Loucy (cell line): ENCODE results near the gene FAM72A.
"Not testable (repeated sequence)": the region's sequence is repeated elsewhere in the genome, so short reads cannot be mapped to it uniquely, and the experiment has no call there.

Source experiments
- H2AFZ ChIP-seq: fragments of 200-600 bp; sonication (generic); 2 replicates; pipeline ENCODE4 v1.6.0; 2016; ENCODE audit warnings: antibody characterized with exemption, mild to moderate bottlenecking, low read length, moderate library complexity
- H3F3A ChIP-seq: fragments of 200-600 bp; 2 replicates; pipeline ENCODE4 v1.6.0; 2016; ENCODE audit warnings: antibody characterized with exemption, low read depth, mild to moderate bottlenecking
- H3K27me3 ChIP-seq: fragments of 200-600 bp; sonication (generic); 2 replicates; pipeline ENCODE4 v1.6.1; 2014; ENCODE audit warnings: low read length, mild to moderate bottlenecking; ENCODE audit not compliant: insufficient read depth, poor library complexity, severe bottlenecking
- H3K36me3 ChIP-seq: fragments of 200-600 bp; sonication (generic); 2 replicates; pipeline ENCODE4 v1.6.1; 2016; ENCODE audit warnings: low read length; ENCODE audit not compliant: insufficient read depth
- H3K4me1 ChIP-seq: fragments of 200-600 bp; sonication (generic); 2 replicates; pipeline ENCODE4 v1.5.1; 2014; ENCODE audit warnings: low read length, mild to moderate bottlenecking; ENCODE audit not compliant: insufficient read depth, poor library complexity, severe bottlenecking
- H3K4me2 ChIP-seq: fragments of 200-600 bp; sonication (generic); 2 replicates; pipeline ENCODE4 v1.6.0; 2014; ENCODE audit warnings: antibody characterized with exemption, low read length, low read depth, mild to moderate bottlenecking; ENCODE audit not compliant: poor library complexity, severe bottlenecking
- H3K4me3 ChIP-seq: fragments of 200-600 bp; sonication (generic); 2 replicates; pipeline ENCODE4 v1.5.1; 2014; ENCODE audit warnings: low read length, mild to moderate bottlenecking, mixed read lengths; ENCODE audit not compliant: poor library complexity, severe bottlenecking
- H3K79me2 ChIP-seq: fragments of 200-600 bp; sonication (generic); 2 replicates; pipeline ENCODE4 v1.6.1; 2014; ENCODE audit warnings: low read length; ENCODE audit not compliant: insufficient read depth
- H3K9ac ChIP-seq: fragments of 200-600 bp; sonication (generic); 2 replicates; pipeline ENCODE4 v1.6.0; 2014; ENCODE audit warnings: mild to moderate bottlenecking, low read depth, low read length, moderate library complexity; ENCODE audit not compliant: poor library complexity, severe bottlenecking
- H3K9me2 ChIP-seq: fragments of 200-600 bp; sonication (generic); replicated peaks from 2 replicates; pipeline ENCODE4 v1.6.1; 2016; ENCODE audit warnings: low read depth, low read length, mixed read lengths
- H3K9me3 ChIP-seq: fragments of 200-600 bp; sonication (generic); 2 replicates; pipeline ENCODE4 v1.6.1; 2014; ENCODE audit warnings: mild to moderate bottlenecking, antibody characterized with exemption, low read length, low read depth; ENCODE audit not compliant: insufficient read depth
- H4K20me1 ChIP-seq: fragments of 200-600 bp; sonication (generic); 2 replicates; pipeline ENCODE4 v1.6.0; 2014; ENCODE audit warnings: antibody characterized with exemption, low read length, mild to moderate bottlenecking; ENCODE audit not compliant: insufficient read depth, poor library complexity, severe bottlenecking
- TF ChIP-seq, protein P1 (sequence below): fragments of 200-600 bp; sonication (generic); conservative IDR thresholded peaks from 2 replicates; pipeline ENCODE4 v1.5.1; 2014; ENCODE audit warnings: mild to moderate bottlenecking, antibody characterized with exemption, low read length

FAM72A gene

DNA sequence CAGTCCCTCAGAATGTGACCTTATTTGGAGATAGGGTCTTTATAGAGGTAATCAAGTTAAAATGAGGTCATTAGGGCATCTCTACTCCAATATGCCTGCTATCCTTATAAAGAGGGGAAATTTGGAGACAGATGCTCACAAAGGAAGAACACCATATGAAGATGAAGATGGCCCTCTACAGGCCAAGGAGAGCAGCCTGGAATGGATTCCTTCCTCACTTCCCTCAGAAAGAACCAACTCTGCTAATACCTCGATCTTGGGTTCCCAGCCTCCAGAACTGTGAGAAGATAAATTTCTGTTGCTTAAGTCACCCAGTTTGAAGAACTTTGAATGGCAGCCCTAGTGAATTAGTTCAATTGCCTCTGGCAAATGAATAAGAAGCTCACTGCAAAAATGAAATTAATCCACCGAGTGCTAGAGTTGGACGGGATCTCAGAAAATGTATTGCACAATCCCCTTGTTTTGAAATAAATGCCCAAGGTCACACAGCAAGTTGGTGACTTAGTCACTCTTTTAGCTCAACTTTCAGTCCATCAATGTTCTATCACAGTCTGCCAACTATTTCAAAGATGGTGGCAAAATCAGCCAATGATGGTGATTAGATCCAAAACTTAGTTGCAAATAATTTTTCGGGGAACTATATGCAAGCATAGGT, 27.1 kb downstream of the FAM72A start:
- not testable (repeated sequence) for H3K4me2 ChIP-seq, H2AFZ ChIP-seq, H3K9ac ChIP-seq, H3K36me3 ChIP-seq, H4K20me1 ChIP-seq, H3K79me2 ChIP-seq, H3F3A ChIP-seq, H3K4me1 ChIP-seq, H3K27me3 ChIP-seq, H3K4me3 ChIP-seq, H3K9me3 ChIP-seq, H3K9me2 ChIP-seq
- TF ChIP-seq, protein P1, sequence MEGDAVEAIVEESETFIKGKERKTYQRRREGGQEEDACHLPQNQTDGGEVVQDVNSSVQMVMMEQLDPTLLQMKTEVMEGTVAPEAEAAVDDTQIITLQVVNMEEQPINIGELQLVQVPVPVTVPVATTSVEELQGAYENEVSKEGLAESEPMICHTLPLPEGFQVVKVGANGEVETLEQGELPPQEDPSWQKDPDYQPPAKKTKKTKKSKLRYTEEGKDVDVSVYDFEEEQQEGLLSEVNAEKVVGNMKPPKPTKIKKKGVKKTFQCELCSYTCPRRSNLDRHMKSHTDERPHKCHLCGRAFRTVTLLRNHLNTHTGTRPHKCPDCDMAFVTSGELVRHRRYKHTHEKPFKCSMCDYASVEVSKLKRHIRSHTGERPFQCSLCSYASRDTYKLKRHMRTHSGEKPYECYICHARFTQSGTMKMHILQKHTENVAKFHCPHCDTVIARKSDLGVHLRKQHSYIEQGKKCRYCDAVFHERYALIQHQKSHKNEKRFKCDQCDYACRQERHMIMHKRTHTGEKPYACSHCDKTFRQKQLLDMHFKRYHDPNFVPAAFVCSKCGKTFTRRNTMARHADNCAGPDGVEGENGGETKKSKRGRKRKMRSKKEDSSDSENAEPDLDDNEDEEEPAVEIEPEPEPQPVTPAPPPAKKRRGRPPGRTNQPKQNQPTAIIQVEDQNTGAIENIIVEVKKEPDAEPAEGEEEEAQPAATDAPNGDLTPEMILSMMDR = peak; percentile 38

DNA sequence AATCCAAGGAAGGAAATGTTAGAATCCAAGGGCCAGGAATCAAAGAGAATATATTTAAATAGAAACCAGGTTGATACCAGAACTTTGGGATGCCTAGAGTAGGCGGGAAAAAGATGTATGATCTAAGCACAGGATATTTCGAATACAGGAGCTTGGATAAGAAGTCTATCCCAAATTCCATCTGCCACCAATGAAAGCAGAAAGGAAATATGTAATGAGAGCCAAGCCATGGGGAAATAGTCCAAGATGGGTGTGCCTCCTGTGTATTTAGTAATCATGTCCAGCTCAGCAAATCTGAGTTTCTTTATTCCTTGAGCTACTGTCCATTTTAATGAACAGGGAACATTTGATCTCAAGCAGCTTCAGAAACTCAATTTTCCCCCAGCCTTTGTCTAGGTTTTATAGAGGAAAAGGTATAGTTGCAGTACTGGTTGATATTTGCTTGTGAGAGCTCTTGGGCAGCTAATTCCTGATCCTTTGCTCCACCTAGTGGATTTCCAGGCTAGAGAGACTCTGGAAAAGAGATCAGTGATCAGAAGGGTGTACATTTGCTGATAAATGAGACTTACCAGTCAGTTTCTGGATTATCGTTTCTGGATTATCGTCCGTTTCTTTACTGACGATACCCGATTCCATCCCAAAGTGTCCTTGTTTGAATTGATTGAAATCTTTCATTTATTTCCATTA, 28.3 kb downstream of the FAM72A start:
- H3K79me2 ChIP-seq, H3K4me2 ChIP-seq, H3K4me3 ChIP-seq, H3K27me3 ChIP-seq, H3F3A ChIP-seq, H3K9ac ChIP-seq, H3K4me1 ChIP-seq, H3K36me3 ChIP-seq, H3K9me2 ChIP-seq, H2AFZ ChIP-seq, H4K20me1 ChIP-seq, H3K9me3 ChIP-seq: not testable (repeated sequence)

DNA sequence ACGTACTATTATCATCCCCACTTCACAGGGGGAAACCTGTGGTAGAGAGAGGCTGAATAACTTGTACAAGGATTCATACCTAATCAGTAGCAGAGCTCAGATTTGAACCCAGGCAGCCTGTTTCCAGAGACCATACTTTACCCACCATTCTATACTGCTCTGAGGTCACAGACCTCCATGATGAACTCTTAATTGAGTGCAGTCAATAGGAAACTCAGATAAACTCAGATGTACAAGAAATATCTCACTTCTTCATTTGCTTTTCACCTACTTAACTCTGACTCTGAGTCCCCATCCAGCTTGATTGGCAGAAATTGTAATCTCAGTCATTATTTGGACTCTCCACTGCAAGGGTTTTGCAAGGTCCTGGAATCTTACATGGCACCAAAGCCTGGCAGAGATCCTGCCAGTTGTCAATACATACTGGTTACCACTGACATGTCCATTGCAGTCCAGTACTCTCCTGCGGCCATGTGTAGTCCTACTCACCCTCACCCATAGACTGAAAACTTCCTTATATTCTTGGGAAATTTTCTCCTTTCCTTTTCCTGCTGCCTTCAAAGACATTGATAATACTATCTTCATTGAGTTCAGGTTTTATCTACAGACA, 29.4 kb downstream of the FAM72A start:
- not testable (repeated sequence) for H3K4me1 ChIP-seq, H3F3A ChIP-seq, H3K9me2 ChIP-seq, H3K9ac ChIP-seq, H3K4me2 ChIP-seq, H3K4me3 ChIP-seq, H3K36me3 ChIP-seq, H4K20me1 ChIP-seq, H3K79me2 ChIP-seq, H3K9me3 ChIP-seq, H3K27me3 ChIP-seq, H2AFZ ChIP-seq

DNA sequence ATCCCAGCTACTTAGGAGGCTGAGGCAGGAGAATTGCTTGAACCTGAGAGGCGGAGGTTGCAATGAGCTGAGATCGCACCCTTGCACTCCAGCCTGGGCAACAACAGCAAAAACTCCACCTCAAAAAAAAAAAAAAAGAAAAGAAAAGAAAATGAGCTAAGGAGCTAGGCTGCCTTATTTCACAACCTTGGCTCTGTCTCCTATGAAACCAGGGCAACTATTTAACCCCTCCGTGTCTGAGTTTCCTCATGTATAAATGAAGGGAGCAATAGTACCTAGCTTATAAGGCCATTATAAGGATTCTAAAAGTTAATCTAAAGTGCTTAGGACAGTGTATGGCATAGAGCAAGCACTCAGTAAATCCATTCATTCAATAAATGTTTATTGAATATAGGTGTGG, 32.8 kb downstream of the FAM72A start:
- H4K20me1 ChIP-seq, H2AFZ ChIP-seq, H3K4me2 ChIP-seq, H3K9me3 ChIP-seq, H3F3A ChIP-seq, H3K79me2 ChIP-seq, H3K27me3 ChIP-seq, H3K36me3 ChIP-seq, H3K9me2 ChIP-seq, H3K4me3 ChIP-seq, H3K4me1 ChIP-seq, H3K9ac ChIP-seq: not testable (repeated sequence)

DNA sequence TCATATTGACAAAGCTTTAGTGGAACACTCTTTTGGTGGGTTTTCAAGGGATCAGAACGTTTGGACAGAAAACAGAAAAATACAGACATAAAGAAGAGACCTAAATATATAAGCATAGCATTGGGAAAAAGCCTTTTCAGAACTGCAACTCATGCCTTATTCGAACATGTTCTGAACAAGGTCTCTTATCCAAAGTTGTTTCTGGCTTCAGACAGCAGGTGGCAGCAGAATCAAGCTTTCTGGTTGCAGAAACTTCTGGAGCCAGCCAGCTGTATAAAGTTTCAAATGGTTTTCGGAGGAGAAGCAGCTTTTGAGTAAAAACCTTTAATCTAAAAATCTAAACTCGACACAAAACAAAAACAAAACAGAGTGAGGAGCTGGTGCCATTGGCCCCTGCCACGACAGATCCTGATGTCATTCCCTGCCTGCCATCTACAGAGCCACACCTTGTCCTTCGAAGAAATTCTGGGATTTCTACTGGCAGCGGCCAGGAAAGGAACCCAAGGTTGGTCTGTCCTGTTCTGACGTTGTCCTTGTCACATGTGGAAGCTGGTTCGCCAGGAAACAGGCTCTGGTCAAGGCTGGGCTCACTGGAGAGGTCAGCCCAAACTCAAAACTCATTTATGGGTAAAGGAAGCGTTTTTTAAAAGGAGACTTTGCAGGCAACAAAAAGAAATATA, 35.1 kb downstream of the FAM72A start:
- H3F3A ChIP-seq, H3K4me1 ChIP-seq, H3K79me2 ChIP-seq, H2AFZ ChIP-seq, H3K9ac ChIP-seq, H3K36me3 ChIP-seq, H3K9me3 ChIP-seq, H3K4me2 ChIP-seq, H4K20me1 ChIP-seq, H3K4me3 ChIP-seq, H3K27me3 ChIP-seq, H3K9me2 ChIP-seq: not testable (repeated sequence)
